HG03354 (cell line): Measurements from ENCODE around the gene TGM1.
"Not testable (repeated sequence)": the region's sequence is repeated elsewhere in the genome, so short reads cannot be mapped to it uniquely, and the experiment has no call there.

Experiments used
- ATAC-seq: cut with Tn5 transposase; IDR thresholded peaks from one replicate; pipeline ENCODE4 v1.9.1; 2021; ENCODE audit warnings: mild to moderate bottlenecking; ENCODE audit not compliant: unreplicated experiment, poor library complexity, severe bottlenecking

The TGM1 gene

DNA sequence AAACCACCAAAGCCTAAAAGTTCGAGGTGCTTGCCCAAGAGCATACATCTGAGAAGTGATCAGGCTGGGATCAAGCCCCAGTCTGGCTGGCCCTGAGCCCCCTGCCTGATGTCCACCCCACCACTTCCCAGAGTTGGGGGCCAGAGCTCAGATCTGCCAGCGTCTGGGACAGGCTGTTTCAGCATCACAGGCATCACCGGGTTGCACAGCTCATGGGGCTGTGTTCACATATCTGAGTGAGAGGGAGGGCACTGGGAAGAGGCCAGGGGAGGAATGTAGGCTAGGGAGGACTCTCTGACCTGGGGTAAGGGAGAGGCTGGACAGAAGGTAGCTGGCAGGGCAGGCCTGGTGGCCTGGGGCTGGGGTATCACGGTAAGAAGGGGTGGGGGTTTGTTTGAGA lies 6.0 kb downstream of the TGM1 start:
- no peak for ATAC-seq

- no peak for ATAC-seq
Observed at GRCh38 chr14:24255931-24256711, 6.9 kb downstream of the TGM1 start.

- ATAC-seq, result no peak
Observed at GRCh38 chr14:24255438-24255837, 7.5 kb downstream of the TGM1 start.

GRCh38 chr14:24254630-24255392 lies 8.2 kb downstream of the TGM1 start:
- no peak for ATAC-seq

DNA sequence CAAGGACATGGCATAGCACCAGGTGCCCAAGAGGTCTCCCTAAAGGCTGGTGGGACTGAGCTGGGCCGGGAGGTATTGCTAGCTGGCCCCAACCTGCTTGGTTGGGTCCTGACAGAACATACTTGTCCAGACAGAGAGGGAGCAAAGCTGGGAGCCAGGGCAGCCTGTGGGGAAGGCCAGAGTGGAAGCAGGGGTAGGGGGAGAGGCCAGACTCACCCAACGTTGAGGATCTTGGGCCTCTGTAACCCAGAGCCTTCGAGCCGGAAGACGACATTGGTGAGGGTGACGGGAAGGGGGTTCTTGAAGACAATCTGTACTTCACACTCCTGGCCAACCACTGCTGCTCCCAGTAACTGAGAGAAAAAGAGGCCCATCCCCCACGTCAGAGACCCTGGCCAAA lies 9.0 kb downstream of the TGM1 start:
- ATAC-seq, result no peak

DNA sequence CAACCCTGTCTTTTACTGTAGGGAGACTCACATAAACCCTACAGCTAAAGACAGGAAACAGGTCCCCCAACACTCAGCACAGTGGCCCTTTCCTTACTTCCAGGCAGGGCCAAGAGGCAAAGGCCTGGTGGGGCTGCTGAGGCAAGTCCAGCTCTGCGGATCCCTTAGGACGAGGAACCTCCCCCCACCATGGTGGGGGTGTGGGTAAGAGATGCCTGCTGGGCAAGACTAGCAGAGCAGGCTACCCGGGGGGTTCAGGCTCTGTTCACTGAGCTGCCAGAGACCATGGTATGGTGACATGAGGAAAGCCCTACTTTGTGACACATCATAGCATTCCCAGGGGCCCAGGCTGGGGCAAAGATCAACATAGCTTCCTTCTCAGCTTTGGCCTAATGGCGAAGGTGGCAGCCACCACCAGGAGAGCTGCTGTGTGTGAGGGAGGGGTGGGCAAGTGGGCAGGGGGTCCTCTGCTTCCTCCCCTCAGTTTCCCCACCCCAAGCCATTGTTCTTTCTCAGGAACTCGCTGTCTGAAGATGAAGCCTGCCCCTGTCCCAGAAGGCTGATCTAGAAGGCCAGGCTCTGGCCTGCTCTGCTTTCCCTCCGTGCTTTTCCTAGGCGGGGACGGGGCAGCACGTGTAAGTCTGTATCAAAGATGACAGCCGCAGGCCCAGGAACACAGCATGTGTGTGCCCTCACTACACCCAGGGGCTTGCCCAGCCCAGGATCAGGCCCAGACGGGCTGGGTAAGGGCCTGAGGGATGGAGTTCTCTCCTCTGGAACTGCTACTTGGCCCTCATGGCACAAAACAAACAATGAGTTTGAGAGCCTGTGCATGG lies 10.5 kb downstream of the TGM1 start:
- no peak for ATAC-seq

DNA sequence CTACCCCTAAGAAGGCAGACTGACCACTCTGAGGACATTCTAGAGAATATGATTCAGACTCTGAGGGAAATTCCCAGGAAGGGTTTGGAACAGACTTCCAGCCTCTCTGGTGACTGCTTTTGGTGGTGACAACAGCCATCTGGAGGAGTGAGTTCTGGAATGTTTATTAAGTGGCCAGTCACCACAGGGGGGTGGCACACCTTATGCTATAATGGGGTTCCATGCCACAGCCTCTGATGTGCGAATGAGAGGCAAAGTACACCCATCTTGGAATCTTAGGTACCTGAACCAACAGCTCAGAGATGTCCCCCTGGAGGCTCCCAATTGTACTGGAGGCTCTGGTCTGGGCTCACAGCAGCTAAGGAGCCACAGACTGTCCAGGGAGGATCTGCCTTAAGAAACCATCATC lies 11.1 kb downstream of the TGM1 start:
- no peak for ATAC-seq

- ATAC-seq, result no peak
Observed at GRCh38 chr14:24250354-24250753, 12.6 kb downstream of the TGM1 start.

- ATAC-seq, result no peak
Observed at GRCh38 chr14:24249230-24250021, 13.6 kb downstream of the TGM1 start.

- no peak for ATAC-seq
Observed at GRCh38 chr14:24247422-24247821, 15.6 kb downstream of the TGM1 start.

GRCh38 chr14:24246765-24247212 lies 16.2 kb downstream of the TGM1 start:
- ATAC-seq, result no peak

DNA sequence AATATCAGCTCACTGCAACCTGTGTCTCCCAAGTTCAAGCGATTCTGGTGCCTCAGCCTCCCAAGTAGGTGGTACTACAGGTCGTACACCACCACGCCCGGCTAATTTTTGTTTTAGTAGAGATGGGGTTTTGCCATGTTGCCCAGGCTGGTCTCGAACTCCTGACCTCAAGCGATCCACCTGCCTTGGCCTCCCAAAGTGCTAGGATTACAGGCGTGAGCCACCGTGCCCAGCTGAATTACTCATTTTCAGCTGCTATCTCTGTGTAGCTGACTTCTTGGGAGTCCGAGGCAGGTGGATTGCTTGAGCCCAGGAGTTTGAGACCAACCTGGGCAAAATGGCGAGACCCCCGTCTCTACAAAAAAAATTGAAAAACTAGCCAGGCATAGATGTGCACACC lies 17.6 kb downstream of the TGM1 start:
- ATAC-seq, result not testable (repeated sequence)

- no peak for ATAC-seq
Observed at GRCh38 chr14:24243336-24243836, 19.6 kb downstream of the TGM1 start.

- peak; percentile 80 for ATAC-seq
Observed at GRCh38 chr14:24241829-24242443, 21.0 kb downstream of the TGM1 start.

GRCh38 chr14:24240110-24240918 lies 22.7 kb downstream of the TGM1 start:
- ATAC-seq, result no peak

- ATAC-seq, result no peak
Observed at GRCh38 chr14:24238527-24239037, 24.4 kb downstream of the TGM1 start.

- no peak for ATAC-seq
Observed at GRCh38 chr14:24238123-24238522, 24.9 kb downstream of the TGM1 start.

- ATAC-seq, result no peak
Observed at GRCh38 chr14:24237463-24237955, 25.5 kb downstream of the TGM1 start.
